Pons (tissue), 1 donor: ENCODE results near the gene IMMP2L.
"Not testable (repeated sequence)": the region's sequence is repeated elsewhere in the genome, so short reads cannot be mapped to it uniquely, and the experiment has no call there.

Source experiments
- DNase-seq: peaks from one replicate; pipeline ENCODE4 v3.0.0-alpha.2; 2016; ENCODE audit warnings: low spot score

Gene IMMP2L

GRCh38 chr7:111561904-111562732, at the start of gene IMMP2L:
Gene IMMP2L, minus strand, starts transcription at chr7:111562492.
- peak; percentile 84 for DNase-seq

GRCh38 chr7:111609483-111610254, 47.4 kb upstream of the IMMP2L start:
- DNase-seq = not testable (repeated sequence)

GRCh38 chr7:111607621-111608020, 45.3 kb upstream of the IMMP2L start:
- no peak for DNase-seq

- DNase-seq = no peak
Measured at GRCh38 chr7:111605246-111605645, 43.0 kb upstream of the IMMP2L start.

- DNase-seq = no peak
Measured at GRCh38 chr7:111600091-111600490, 37.8 kb upstream of the IMMP2L start.

GRCh38 chr7:111595780-111596179, 33.5 kb upstream of the IMMP2L start:
- DNase-seq = no peak

- no peak for DNase-seq
Measured at GRCh38 chr7:111594602-111595001, 32.3 kb upstream of the IMMP2L start.

- no peak for DNase-seq
Measured at GRCh38 chr7:111593343-111593742, 31.1 kb upstream of the IMMP2L start.

- DNase-seq = no peak
Measured at GRCh38 chr7:111588065-111588433, 25.8 kb upstream of the IMMP2L start.

GRCh38 chr7:111587410-111588064, 25.2 kb upstream of the IMMP2L start:
- no peak for DNase-seq

- DNase-seq = no peak
Measured at GRCh38 chr7:111586711-111587409, 24.6 kb upstream of the IMMP2L start.

GRCh38 chr7:111581784-111582488, 19.6 kb upstream of the IMMP2L start:
- not testable (repeated sequence) for DNase-seq

- not testable (repeated sequence) for DNase-seq
Measured at GRCh38 chr7:111581207-111581606, 18.9 kb upstream of the IMMP2L start.

GRCh38 chr7:111578754-111579153, 16.5 kb upstream of the IMMP2L start:
- DNase-seq = no peak

- no peak for DNase-seq
Measured at GRCh38 chr7:111571720-111572119, 9.4 kb upstream of the IMMP2L start.

GRCh38 chr7:111568870-111569462, 6.7 kb upstream of the IMMP2L start:
- no peak for DNase-seq

GRCh38 chr7:111568419-111568818, 6.1 kb upstream of the IMMP2L start:
- DNase-seq = no peak

GRCh38 chr7:111564078-111564477, 1.8 kb upstream of the IMMP2L start:
- no peak for DNase-seq

- DNase-seq = no peak
Measured at GRCh38 chr7:111561654-111561903, 713 bp downstream of the IMMP2L start.

- DNase-seq = peak; percentile 42
Measured at GRCh38 chr7:111560773-111561653, 1.3 kb downstream of the IMMP2L start.
